Subcutaneous adipose tissue (tissue), 4 donors: ENCODE measurements around the gene MSANTD2. TPM values are rescaled to one million over a fixed set of nuclear protein-coding genes. Genes with fewer than 3 reads are reported as not detected.

Experiments
- CTCF ChIP-seq: fragments of 450-650 bp; IDR thresholded peaks from one replicate; pipeline ENCODE4 v1.5.1; 2016; ENCODE audit warnings: low read depth, mild to moderate bottlenecking, control low read depth, antibody characterized with exemption, moderate library complexity
- total RNA-seq, 4 donors: library from RNA; depleted of rRNA; stranded (reverse); fragments of >200 nt; gene quantifications; one replicate each; pipeline ENCODE4 v1.1.0, GENCODE V29; 2016

The MSANTD2 gene
- total RNA-seq, 4 donors from 2014 or later, result 11.6 to 23.9 (median 15.0) TPM

GRCh38 chr11:124801636-124802312 lies 1.6 kb upstream of the MSANTD2 start:
- TF ChIP-seq CTCF, result no peak

- TF ChIP-seq CTCF, result no peak
Observed at GRCh38 chr11:124801014-124801413, 808 bp upstream of the MSANTD2 start.

GRCh38 chr11:124799348-124800225 lies 619 bp downstream of the MSANTD2 start:
- TF ChIP-seq CTCF, result no peak

GRCh38 chr11:124798991-124799347 lies 1.2 kb downstream of the MSANTD2 start:
- no peak for TF ChIP-seq CTCF

GRCh38 chr11:124796312-124796711 lies 3.9 kb downstream of the MSANTD2 start:
- no peak for TF ChIP-seq CTCF

GRCh38 chr11:124793466-124794278 lies 6.5 kb downstream of the MSANTD2 start:
- no peak for TF ChIP-seq CTCF
